Upper lobe of left lung (tissue), 4 donors: Measurements from ENCODE around the gene IPO11.

Source experiments
- EP300 ChIP-seq, 4 donors: sonication (generic); formaldehyde crosslinking; IDR thresholded peaks; one replicate each; pipeline ENCODE4 v1.5.1; 2017; ENCODE audit warnings: antibody characterized with exemption in 4 of 4, control low read depth in 2 of 4
- TF ChIP-seq, protein P1 (sequence below), 6 experiments: fragments of 450-650 bp in 4 of 6; fragments of 200-600 bp in 2 of 6; sonication (generic) in 2 of 6; IDR thresholded peaks; one replicate each; pipeline ENCODE4 v1.5.1; 2016 to 2019; ENCODE audit warnings: antibody characterized with exemption in 6 of 6

GRCh38 chr5:62607615-62608014, 195.1 kb downstream of the IPO11 start:
- TF ChIP-seq, protein P1, sequence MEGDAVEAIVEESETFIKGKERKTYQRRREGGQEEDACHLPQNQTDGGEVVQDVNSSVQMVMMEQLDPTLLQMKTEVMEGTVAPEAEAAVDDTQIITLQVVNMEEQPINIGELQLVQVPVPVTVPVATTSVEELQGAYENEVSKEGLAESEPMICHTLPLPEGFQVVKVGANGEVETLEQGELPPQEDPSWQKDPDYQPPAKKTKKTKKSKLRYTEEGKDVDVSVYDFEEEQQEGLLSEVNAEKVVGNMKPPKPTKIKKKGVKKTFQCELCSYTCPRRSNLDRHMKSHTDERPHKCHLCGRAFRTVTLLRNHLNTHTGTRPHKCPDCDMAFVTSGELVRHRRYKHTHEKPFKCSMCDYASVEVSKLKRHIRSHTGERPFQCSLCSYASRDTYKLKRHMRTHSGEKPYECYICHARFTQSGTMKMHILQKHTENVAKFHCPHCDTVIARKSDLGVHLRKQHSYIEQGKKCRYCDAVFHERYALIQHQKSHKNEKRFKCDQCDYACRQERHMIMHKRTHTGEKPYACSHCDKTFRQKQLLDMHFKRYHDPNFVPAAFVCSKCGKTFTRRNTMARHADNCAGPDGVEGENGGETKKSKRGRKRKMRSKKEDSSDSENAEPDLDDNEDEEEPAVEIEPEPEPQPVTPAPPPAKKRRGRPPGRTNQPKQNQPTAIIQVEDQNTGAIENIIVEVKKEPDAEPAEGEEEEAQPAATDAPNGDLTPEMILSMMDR (IDR thresholded peaks at IDR 0.05), result no peak
- no peak for TF ChIP-seq EP300 (IDR thresholded peaks at IDR 0.05)
